Fibroblast of skin of left biceps (primary cell): Measurements from ENCODE around the gene GRM7.

Experiments
- DNase-seq, 2 experiments: peaks; one replicate each; pipeline ENCODE4 v3.0.0-alpha.2; 2013; ENCODE audit warnings: low read depth in 2 of 2

GRM7 gene

DNA sequence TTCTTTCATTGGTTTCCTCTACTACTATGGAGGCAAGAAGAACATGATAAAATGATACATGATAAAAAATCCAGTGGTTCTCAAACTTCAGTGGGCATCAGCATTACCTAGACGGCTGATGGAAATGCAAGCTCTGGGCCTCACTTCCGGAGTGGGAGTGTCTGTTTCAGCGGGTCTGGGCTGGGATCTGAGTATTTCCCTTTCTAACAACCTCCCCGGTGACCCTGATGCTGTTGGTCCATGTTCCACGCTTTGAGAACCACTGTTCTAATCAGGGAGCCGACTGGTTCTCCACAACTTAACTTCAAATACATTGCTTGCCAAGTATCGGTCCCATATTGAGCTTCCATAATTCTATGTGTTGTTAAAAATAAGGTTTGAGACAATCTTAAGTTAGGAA lies 928.4 kb downstream of the GRM7 start:
- DNase-seq: no peak

DNA sequence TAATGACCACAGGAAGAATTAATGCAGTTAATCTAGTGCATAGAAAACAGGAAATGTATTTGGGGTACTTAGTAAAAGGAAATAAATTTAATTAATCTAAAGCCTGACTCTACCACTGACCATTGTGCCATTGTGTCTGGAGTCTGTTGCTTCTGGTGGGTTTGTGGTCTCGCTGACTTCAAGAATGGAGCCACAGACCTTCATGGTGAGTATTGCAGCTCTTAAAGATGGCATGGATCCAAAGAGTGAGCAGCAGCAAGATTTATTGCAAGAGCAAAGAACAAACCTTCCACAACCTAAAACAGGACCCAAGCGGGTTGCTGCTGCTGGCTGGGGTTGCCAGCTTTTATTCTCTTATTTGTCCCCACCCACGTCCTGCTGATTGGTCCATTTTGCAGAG lies 929.2 kb downstream of the GRM7 start:
- DNase-seq: no peak
